Stimulated activated CD4-positive, alpha-beta T cell treated with anti-CD3 and anti-CD28 coated beads, Interleukin-1b, Interleukin-23, amount 100 ng/mL, for 48 hours (primary cell): ENCODE data around the gene KCNAB1.
"Not testable (repeated sequence)": the region's sequence is repeated elsewhere in the genome, so short reads cannot be mapped to it uniquely, and the experiment has no call there.

ENCODE experiments used
- DNase-seq: peaks from one replicate; pipeline ENCODE4 v3.0.0-alpha.2; 2020

KCNAB1 gene

DNA sequence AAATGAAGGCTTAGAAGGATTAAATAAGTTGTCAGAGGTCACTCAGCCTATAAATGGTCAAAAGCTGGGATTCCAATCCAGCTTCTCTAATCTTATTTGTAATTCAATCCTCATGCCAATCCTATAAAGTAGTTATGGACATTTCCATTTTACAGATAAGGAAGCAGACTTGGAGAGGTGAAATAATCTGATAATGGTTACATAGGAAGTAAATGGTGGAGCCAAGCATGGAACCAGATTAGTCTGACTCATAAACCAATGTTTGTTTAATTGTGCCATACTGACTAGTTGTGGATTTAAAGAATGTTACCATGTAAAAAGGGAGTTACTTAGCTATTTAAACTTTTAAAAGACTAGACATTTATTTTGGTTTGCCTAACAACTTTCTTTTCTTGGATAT lies 59.7 kb downstream of the KCNAB1 start:
- no peak for DNase-seq

DNA sequence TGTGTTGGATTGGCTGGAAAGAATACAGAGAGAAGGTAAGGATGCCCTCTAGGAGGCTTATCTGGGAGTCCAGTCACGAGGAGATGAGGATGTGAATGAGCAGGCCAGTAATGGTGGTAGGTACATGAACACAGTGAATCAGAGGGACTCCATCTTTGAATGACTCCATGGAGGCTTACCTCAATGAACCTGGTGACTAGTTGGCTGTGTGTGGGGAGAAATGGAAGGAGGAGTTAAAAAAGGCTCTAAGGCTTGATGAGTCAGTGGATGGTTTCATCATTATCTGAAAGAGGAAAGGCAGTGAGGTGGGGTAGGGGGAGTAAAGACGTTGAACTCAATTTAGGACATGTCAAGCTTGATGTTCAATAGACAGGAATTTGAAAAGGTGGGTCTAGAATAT lies 61.1 kb downstream of the KCNAB1 start:
- DNase-seq = no peak

DNA sequence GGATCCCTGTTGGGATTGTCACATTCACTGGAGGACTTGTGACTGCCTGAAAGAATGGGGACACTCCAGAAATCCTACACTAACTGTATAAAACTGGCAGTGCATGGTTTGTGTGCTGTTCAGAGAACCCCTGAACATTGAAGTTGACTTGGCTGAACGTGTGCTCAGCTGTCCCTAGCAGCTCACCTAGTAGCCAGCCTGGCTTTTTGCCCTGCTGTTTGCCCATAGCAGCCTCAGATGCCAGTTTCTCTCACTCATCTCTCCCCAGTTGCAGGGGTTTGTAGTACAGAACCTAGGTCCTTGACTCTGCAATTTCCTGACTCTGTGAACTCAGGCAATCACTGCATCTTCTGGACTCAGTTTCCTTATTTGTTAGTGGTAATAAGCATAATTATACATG lies 63.0 kb downstream of the KCNAB1 start:
- no peak for DNase-seq

DNA sequence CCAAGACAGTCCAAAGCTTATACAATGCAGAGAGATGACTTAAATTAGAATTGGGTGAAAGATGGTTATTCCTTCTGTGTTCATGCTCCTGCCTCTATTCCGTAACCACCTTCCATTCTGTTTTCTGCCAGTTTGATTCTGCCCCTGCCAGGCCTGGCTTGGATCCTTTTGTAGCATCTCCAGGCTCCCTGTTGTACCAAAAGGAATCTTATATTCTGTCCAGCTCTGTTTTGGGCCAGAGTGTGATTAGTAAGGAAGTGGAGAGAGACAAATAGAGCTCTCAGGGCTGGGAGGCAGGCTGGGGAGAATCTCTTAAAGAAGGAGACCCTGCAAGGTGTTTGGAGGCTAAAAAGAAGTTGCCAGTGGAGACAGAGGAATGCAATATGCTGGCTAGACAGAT lies 63.8 kb downstream of the KCNAB1 start:
- no peak for DNase-seq

DNA sequence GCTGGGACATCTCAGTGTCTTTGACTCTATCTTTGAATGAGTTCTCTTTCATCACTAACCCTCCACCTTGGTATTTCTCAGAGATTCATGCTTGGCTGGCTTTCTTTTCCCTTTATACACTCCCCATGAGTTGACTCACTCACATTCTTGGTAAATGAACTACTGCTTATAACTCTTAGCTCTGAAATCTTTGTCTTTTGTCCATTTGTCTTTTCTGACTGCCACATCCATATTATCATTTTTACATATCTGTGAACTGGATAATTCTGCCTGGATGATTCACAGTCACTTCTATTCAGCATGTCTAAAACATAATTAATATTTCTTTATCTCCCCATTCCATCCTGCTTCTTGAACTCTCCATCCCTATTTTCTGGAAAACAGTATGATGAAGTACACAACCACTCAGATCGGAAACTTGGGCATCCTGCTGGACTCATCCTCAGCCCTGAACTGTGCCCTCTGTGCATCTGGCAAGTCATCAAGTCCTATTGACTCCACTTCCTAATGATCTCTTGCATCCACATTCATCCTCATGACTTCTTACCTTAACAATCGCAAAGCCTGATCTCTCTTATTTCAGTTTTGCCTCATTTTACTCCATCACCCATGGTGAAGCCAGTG lies 66.9 kb downstream of the KCNAB1 start:
- no peak for DNase-seq

DNA sequence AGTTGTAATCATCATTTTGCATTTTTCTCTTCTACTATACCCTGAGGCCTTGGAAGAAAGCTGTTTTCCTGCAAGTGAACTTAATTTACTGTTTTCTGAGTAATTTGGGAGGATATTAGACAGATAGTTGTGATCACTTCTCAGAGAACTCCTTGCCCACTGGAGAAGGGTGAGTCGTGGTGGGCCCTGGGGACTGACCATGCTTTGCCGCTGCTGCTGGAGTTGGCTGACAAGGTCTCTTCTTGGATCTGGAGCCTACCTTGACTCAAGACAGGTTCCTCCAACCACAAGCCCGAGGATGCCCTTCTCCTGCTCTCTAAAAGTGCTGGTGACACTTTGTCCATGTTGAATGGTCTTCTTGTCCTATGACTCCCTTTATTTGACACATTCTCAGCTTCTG lies 68.4 kb downstream of the KCNAB1 start:
- no peak for DNase-seq

DNA sequence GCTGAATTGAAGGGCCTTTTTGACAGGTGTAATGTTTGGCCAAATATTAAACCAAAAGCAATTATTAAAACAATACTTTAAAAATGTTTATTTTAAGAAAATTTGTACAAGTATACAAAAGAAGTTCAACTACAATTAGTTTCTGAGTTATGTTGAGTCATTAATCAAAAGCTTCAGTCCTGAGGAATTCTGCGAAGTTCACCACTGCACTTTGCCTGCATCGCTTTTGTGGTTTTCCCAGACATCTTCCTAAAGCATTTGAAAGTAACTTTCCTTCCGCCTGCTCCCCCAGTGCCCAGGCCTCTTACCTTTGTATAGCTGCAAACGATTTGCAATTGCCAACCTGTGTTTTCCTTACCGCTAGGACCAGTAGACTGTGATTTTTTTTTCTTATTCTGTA lies 69.5 kb downstream of the KCNAB1 start:
- DNase-seq = no peak

DNA sequence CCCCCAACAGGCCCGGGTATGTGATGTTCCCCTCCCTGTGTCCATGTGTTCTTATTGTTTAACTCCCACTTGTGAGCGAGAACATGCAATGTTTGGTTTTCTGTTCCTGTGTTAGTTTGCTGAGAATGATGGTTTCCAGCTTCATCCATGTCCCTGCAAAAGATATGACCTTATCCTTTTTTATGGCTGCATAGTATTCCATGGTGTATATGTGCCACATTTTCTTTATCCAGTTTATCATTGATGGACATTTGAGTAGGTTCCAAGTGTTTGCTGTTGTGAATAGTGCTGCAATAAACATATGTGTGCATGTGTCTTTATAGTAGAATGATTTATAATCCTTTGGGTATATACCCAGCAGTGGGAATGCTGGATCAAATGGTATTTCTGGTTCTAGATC lies 74.6 kb downstream of the KCNAB1 start:
- DNase-seq = not testable (repeated sequence)

DNA sequence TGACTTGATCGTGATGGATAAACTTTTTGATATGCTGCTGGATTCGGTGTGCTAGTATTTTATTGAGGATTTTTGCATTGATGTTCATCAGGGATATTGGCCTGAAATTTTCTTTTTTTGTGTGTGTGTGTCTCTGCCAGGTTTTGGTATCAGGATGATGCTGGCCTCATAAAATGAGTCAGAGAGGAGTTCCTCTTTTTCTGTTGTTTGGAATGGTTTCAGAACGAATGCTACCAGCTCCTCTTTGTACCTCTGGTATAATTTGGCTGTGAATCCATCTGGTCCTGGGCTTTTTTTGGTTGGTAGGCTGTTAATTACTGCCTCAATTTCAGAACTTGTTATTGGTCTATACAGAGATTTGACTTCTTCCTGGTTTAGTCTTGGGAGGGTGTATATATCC lies 76.8 kb downstream of the KCNAB1 start:
- DNase-seq = not testable (repeated sequence)

DNA sequence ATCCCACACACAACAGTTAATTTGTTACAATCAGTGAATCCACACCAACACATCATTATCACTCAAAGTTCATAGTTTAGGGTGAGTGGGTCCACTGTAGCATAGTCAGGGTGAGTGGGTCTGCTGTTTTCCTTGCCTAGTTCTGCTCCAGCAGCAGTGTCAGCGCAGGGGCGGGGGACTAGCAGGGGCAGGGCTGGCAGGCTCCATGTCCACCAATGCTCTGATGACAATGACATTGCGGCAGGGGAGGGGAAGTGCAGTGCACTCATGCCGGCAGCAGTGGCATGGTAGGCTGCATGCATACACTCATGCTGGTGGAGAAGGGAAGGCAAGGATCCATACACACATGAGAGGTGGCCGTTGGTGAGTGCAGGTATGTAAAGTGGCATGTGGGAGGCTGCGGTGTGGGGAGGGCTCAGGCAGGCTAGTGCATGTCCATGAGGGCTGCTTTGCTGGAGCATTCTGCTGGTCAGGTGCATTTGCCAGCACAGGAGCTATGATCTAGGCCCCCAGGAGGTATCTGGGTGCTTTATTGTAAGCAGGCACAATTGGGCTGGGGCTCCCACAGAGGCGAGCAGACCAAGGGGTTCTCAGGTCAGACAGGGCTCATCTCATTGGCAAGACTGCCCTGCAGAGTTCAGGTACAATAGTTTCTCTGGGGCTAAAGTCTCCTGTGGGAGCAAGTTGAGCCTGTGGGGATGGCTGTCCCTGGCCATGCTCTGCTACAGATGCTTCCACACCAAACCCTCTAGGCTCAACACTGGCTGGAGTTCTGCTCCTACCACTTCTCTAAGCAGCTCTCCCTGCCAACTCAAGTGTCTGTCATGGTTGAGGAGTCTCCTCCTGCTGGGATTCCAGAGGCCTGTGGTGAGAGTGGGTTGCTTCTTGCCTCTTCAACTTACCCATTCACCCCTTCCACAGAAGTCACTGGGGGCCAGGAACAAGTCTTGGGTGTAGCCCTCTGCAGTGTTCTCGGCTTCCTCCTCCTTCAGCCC lies 81.3 kb downstream of the KCNAB1 start:
- no peak for DNase-seq

DNA sequence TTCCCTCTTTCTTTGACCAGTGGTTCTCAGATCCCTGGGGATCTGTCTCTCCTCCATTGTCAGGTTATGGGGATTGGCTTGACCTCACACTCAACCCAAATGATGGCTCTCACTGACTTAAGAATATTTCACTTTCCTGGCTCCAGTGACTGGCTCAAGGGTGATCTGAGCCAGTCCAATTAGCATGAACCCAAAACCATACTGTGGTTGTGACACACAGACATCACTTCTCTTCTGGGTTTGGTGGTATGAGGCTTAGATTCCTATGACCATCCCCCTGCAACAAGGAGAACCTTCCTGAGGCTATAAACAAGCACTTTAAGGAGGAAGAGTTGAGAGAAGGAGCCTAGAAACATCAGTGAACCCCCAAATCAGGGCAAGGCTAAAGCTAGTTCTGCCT lies 85.8 kb downstream of the KCNAB1 start:
- no peak for DNase-seq

DNA sequence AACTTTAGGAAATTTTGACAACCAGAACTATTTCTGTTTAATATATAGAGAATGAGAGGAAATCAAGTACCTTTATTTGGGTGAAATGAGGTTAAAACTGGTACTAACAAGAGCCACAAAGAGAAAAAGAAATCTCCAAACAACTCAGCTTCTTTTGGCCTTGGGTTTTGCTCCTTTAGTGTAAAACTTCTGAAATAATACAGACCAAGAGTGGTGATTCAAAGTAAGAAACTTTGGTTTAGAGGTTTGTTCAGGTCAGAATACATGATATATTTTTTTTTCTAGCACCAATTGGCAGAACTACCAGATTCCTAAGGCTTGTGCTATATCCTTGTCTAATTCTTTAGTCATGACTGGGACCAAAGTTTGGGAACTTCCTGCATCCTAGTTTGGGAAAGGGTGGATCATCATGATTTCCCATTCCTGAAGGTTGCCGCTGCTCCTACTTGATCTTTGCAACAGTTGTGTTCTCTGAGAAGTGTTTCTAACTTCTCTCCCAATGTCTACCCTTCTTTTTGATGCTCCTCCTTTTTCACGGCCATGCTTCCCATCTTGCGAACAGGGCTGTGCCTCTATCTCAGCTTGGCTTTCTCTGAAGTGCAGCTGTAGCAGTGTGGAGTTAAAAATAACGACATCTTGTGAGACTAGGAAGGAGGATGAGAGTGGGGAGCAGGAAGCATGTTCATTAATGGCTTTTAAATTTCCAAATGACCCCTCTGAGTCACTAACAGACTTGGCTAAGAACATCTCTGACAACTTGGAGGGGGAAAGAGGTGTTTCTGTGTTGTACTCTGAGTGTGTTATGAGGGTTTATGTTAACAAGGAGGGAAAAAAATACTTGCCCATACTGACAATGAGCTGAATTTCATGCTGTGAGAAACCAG lies 87.7 kb downstream of the KCNAB1 start:
- no peak for DNase-seq

DNA sequence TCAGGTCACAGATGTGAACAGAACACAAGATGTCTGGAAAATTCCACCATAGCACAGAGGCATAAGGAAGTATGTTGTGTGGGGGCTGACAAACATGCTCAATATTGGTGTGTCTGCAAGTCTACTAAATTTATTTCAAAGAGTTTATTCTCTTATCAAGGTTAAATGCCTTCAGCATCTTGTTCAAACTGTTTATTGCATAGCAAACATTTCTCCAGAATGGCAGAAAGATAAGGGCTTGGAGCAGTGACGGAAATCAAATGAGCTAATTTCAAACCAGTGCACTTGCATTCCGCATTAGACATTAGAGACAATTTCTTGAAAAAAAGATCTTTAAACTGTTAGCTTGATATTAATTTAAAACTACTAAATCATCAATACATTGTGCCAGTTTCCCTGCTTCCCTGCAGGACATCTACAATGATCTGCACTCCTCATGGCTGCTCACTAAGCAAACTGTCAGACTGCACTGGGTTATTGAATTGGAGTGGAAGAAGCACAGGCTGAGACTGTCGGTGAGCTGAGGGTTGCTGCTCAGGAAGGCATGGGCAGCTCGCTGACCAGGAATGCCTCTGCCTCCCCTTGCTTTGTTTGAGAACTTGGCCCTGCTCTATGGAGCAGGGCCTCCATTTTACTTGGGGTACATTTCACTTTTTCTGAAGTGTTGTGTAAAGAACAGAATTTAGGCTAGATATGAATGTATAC lies 89.4 kb downstream of the KCNAB1 start:
- no peak for DNase-seq

DNA sequence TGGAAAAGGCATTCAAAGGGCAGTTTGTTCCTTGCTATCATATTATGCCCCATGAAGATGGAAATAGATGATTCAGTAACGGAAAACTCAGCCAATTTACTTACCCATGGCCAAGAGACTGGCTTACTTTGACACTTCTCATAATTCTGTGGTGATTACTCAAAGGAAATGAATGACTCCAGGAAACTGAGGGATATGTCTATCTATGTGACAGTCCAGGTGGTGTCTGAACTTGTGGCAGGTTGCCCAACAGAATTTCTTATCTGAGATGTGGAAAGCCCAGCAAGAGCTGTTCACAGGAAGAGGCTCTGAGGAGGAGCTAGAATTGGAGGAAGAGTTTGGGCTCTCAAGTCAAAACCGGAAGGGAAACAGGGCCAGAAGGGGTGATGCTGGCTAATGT lies 91.2 kb downstream of the KCNAB1 start:
- DNase-seq = no peak

DNA sequence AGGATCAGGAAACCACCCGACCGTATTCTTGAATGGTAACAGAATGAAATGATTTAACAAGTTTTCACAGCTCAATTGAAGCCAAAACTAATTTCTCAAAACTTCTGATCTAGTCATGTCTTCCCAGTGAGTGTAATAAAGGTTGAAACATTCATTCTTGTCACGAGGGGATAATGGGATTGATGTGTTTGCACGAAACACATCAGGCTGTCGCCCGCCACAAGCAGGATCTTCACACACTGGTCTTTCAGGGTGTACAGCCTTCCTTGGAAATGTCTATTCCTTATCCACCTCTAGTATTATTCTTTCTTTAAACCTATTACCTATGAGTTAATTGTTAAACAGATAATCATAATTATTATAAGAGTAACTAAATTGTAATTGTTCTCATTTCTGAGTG lies 94.3 kb downstream of the KCNAB1 start:
- no peak for DNase-seq

DNA sequence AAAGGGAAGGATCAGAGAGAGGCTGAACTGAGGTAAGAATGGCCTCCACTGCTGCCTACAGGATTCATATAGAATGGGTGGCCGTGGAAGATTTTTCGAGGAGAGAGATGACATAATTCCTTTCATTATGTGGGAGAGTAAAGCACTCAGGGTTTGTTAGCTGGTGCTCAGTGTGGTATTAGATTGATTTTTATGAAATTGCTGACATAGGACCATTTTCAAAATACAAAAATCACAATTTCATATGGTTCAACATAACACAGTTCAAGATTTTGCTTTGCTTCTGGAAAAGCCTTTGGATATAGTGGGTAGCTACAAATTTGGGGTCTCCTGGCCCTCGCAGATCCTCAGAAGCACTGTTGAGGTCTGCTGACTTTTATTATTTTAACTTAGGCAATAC lies 95.4 kb downstream of the KCNAB1 start:
- DNase-seq = no peak

DNA sequence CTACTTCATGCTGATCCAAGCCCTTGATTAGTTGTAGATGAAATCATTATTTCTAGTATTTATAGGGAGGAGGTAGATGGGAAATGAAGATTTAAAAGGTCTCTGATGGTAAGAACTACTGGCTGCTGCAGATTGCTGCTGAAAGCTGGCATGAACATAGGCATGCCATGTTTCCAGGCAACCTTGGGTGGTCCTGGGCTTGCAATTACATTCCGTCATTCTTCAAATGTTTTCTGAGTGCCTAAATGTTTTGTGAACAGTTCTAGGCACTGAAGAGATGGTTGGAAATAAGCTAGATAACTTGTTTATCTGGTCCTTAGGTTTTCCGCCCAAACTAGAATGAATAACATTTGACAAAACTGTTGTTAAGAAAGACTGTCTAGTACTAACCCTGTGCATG lies 95.8 kb downstream of the KCNAB1 start:
- no peak for DNase-seq

DNA sequence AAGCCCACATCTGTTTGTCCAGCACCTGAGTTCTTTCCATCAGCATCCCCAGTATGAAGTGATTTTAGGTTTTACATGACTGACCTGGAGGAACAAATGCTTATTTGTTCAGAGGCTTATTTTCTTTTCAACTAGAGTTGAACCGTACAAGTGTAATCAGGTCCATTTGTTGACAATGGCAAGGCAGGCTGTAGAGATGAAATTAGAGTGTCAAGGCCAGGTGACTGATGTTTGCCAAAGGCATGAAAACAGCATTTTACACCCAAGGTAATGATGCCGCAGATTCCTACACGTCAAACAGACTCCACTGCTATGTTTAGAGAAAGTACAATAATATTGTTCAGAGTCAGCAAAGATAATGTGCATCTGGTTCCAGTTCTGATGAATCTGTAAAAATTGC lies 96.5 kb downstream of the KCNAB1 start:
- no peak for DNase-seq

DNA sequence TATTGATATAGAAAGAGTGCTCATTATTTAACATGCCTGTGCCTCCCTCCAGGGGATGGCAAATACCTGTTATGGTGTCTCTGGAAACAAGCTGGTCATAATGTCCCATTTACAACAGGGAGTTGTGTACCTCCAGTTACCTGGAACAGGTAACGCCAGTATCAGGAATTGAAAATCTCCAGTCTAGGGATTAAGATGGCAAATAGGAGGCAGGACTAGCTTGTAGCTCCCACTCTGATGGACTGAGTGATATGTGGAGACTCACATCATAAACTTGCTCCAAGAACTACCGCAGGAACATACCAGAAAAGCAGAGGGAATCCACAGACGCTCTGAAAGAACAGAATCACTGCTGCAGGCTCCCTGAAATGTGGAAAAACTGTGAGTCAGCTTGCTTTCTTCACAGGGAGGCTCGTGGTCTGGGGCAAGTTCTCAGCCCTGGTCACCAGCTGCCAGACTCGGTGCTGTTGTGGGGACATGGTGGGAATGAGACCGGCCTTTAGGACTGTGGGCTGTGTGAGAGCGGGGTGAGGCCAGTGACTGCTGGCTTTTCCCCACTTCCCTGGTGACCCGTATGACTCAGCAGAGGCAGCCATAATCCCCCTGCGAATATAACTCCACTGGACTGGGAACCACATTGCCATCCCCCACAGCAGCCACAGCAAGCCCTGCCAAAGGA lies 97.4 kb downstream of the KCNAB1 start:
- DNase-seq = no peak

DNA sequence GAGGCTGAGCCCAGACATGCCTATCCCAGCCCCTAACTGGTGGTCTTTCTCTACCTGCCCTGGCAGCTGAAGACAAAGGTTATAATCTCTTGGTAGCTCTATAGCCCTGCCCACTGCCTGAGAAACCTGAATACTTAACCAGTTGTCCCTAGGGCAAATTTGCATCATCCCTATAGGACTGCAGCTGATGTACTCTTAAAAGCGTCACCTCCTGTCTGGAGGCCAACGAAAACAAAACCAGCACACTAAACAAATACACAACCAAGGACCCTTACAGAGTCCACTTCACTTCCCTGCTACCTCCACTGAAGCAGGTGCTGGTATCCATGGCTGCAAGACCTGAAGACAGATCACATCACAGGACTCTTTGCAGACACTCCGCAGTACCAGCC lies 98.0 kb downstream of the KCNAB1 start:
- DNase-seq = no peak

DNA sequence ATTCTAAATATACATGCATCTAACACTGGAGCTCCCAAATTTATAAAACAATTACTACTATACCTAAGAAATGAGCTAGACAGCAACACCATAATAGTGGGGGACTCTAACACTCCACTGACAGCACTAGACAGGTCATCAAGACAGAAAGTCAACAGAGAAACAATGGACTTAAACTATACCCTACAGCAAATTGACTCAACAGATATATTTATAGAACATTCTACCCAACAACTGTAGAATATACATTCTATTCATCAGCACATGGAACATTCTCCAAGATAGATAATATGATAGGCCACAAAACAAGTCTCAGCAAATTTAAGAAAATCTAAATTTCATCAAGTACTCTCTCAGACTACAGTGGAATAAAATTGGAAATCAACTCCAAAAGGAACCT lies 102.0 kb downstream of the KCNAB1 start:
- DNase-seq = not testable (repeated sequence)

DNA sequence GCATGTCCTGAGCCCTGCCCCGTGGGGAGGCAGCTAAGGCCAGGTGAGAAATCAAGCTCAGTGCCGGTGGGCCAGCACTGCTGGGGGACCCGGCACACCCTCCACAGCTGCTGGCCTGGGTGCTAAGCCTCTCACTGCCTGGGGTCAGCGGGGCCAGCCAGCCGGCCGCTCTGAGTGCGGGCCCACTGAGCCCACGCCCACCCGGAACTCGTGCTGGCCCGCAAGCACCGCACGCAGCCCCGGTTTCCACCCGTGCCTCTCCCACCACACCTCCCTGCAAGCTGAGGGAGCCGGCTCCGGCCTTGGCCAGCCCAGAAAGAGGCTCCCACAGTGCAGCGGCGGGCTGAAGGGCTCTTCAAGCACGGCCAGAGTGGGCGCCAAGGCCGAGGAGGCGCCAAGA lies 103.7 kb downstream of the KCNAB1 start:
- not testable (repeated sequence) for DNase-seq
